ENCODE measurements around the gene DERA.
"Not testable (repeated sequence)": the region's sequence is repeated elsewhere in the genome, so short reads cannot be mapped to it uniquely, and the experiment has no call there.

Gene DERA

DNA sequence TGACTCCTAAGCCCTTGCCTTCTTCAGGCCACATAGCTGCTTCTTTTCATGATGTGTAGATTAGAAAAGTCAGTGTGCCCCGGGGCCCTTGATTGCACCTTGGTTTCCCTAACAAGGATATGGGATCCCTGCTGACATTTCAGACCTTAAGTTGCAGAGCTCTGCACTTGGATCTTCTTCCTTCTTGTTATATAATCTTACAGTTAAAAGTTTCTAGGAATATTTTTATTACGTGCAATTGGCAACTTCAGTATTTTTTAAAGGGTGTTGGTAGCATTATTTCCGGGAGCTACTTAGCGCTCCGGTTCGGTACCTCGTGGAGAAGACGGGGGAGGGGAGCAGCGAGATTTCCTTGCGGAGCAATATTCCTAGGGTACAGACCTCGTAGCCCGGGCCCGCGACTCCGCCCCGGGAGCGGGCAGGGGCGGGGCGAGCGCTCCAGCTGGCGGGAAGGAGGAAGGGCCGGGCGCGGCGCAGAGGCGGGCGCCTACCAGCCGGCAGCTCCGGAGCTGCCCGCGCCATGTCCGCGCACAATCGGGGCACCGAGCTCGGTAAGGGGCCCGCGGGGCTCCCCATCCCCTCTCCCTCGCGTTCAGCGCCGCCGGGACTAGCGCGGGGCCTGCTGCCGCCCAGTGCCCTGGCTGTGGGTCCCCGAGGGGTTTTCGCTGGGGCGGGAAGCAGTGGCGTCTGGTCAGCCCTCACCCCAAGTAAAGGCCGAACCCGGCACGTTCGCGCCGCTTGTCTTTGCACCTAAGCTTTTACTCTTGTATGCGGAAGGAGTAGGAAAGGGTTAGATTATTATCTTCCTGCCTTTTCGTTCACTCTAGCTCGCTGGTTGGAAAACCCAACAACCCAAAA is at the start of gene DERA:
DERA (plus strand) TSS at position 469 of the 858 bp plus-strand sequence; CDS start at position 521, 52 bp downstream.
- Histone ChIP-seq H3K9me3 (ENCODE audit: control insufficient read depth in 1 of 2, low read length in 2 of 2) (no peaks in the 10 kb centered on the region), H3K4me1 (ENCODE audit: control insufficient read depth in 1 of 2, insufficient read depth in 2 of 2, low read length in 2 of 2) (peaks cover 3 to 14% of the 10 kb centered on the region in 2 donors), H3K36me3 (ENCODE audit: control insufficient read depth in 1 of 2, insufficient read depth in 2 of 2, low read length in 2 of 2) (peaks cover 0 to 3% of the 10 kb centered on the region in 2 donors), H3K27me3 (ENCODE audit: control insufficient read depth in 1 of 2, insufficient read depth in 2 of 2, low read length in 2 of 2) (no peaks in the 10 kb centered on the region), H3K27ac (ENCODE audit: low read depth, low read length) (peak within 1 kb of the TSS; percentile 90), H3K9ac (ENCODE audit: low read depth in 1 of 2, low read length in 2 of 2) (peak within 1 kb of the TSS; percentile 68 to 90), H3K4me3 (ENCODE audit: low read depth in 1 of 2, low read length in 2 of 2) (peak within 1 kb of the TSS; percentile 75 to 89)

DNA sequence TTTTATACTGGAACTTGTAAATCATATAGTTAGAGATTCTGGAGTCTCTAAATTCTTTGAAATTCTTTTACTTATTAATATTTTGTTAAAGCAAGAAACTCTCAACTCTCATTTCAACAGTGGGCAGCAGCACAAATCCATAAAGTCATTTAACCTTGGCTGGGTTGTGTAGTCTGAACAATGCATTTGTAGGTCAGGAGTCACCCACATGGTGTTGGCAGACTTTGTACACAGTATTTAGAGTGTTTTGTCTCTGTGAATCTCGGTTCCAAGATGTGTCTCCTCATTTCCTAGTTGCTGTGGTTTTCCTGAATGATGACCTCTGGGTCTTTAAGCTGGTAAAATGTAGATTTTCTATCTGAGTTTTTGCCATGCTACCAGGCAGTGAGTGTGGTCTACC is 49.7 kb upstream of the DERA start:
- no peaks in the 10 kb centered on the region for H3K9me3 ChIP-seq (ENCODE audit: control insufficient read depth in 1 of 2, low read length in 2 of 2)
- peaks cover 0 to 4% of the 10 kb centered on the region in 2 donors for H3K4me1 ChIP-seq (ENCODE audit: control insufficient read depth in 1 of 2, insufficient read depth in 2 of 2, low read length in 2 of 2)
- H3K36me3 ChIP-seq (ENCODE audit: control insufficient read depth in 1 of 2, insufficient read depth in 2 of 2, low read length in 2 of 2): no peaks in the 10 kb centered on the region
- no peak overlapping the region for H3K27ac ChIP-seq (ENCODE audit: low read depth, low read length)
- H3K9ac ChIP-seq (ENCODE audit: low read depth in 1 of 2, low read length in 2 of 2): no peak overlapping the region
- no peak overlapping the region for H3K4me3 ChIP-seq (ENCODE audit: low read depth in 1 of 2, low read length in 2 of 2)
- H3K27me3 ChIP-seq (ENCODE audit: control insufficient read depth in 1 of 2, insufficient read depth in 2 of 2, low read length in 2 of 2): no peaks in the 10 kb centered on the region

DNA sequence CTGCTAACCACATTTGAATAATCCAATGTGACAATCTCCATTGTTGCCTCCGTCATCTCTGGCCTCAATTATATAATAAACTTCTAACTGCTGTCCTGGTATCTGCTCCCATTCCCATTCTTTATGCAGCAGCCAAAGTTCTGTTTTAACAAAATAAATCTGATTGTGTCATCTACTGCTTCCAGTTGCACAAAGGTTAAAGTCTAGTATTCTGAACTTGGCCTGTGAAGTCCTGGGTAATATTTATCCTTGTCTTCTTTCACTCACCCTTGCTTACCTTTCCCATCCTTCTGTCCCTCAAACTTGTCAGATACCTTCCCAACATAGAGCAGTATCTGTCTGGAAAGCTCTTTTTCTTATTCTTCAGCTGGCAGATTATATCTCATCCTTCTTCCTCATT is 48.3 kb upstream of the DERA start:
- H3K9me3 ChIP-seq (ENCODE audit: control insufficient read depth in 1 of 2, low read length in 2 of 2): no peaks in the 10 kb centered on the region
- H3K9ac ChIP-seq (ENCODE audit: low read depth in 1 of 2, low read length in 2 of 2): no peak overlapping the region

DNA sequence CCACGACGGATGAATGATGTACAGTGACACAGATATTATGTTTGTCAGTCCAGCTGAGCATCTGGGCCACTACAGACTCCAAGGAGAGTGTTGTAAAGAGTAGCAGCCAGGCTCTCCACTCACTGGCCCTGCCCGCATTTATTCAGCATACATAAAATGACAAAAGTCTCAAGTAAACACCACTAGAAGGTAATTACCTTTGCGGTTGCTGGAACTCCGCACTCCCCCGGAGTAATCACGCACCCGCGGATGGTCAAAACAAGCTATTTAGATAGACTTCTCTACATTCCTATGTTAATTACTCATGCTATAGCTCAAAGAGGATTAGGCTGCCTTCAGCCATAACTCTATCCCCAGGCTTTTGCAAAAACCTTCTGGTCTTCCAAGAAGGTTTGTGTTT is 47.8 kb upstream of the DERA start:
- Histone ChIP-seq H3K27me3 (ENCODE audit: control insufficient read depth in 1 of 2, insufficient read depth in 2 of 2, low read length in 2 of 2) (no peaks in the 10 kb centered on the region), H3K9me3 (ENCODE audit: control insufficient read depth in 1 of 2, low read length in 2 of 2) (no peaks in the 10 kb centered on the region), H3K36me3 (ENCODE audit: control insufficient read depth in 1 of 2, insufficient read depth in 2 of 2, low read length in 2 of 2) (no peaks in the 10 kb centered on the region), H3K4me3 (ENCODE audit: low read depth in 1 of 2, low read length in 2 of 2) (no peak overlapping the region), H3K27ac (ENCODE audit: low read depth, low read length) (no peak overlapping the region), H3K4me1 (ENCODE audit: control insufficient read depth in 1 of 2, insufficient read depth in 2 of 2, low read length in 2 of 2) (peaks cover 0 to 4% of the 10 kb centered on the region in 2 donors), H3K9ac (ENCODE audit: low read depth in 1 of 2, low read length in 2 of 2) (no peak overlapping the region)

More for the DNA sequence above, 48.3 kb upstream of the DERA start:
- no peak overlapping the region for H3K4me3 ChIP-seq (ENCODE audit: low read depth in 1 of 2, low read length in 2 of 2)
- H3K36me3 ChIP-seq (ENCODE audit: control insufficient read depth in 1 of 2, insufficient read depth in 2 of 2, low read length in 2 of 2): no peaks in the 10 kb centered on the region
- H3K27ac ChIP-seq (ENCODE audit: low read depth, low read length): no peak overlapping the region
- H3K27me3 ChIP-seq (ENCODE audit: control insufficient read depth in 1 of 2, insufficient read depth in 2 of 2, low read length in 2 of 2): no peaks in the 10 kb centered on the region
- peaks cover 0 to 4% of the 10 kb centered on the region in 2 donors for H3K4me1 ChIP-seq (ENCODE audit: control insufficient read depth in 1 of 2, insufficient read depth in 2 of 2, low read length in 2 of 2)

DNA sequence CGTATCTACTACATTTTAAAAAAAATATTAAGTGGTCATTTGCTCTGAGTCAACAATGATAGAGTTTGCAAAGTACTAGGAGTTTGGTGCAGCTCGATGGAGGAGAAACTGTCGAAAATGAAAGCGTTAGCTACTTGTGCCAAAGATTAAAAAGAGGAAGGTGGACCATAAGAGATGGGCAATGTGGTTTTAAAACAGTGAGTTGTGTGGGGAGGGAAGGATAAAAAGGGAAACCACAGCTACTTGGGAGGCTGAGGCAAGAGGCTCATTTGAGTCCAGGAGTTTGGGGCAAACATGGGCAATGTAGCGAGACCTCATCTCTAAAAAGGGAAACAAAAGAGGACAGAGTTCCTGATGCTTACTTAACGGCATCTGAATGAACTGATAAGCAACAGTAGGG is 47.1 kb upstream of the DERA start:
- Histone ChIP-seq H3K27ac (ENCODE audit: low read depth, low read length) (no peak overlapping the region), H3K9ac (ENCODE audit: low read depth in 1 of 2, low read length in 2 of 2) (no peak overlapping the region), H3K4me3 (ENCODE audit: low read depth in 1 of 2, low read length in 2 of 2) (no peak overlapping the region), H3K27me3 (ENCODE audit: control insufficient read depth in 1 of 2, insufficient read depth in 2 of 2, low read length in 2 of 2) (no peaks in the 10 kb centered on the region), H3K36me3 (ENCODE audit: control insufficient read depth in 1 of 2, insufficient read depth in 2 of 2, low read length in 2 of 2) (no peaks in the 10 kb centered on the region), H3K9me3 (ENCODE audit: control insufficient read depth in 1 of 2, low read length in 2 of 2) (no peaks in the 10 kb centered on the region), H3K4me1 (ENCODE audit: control insufficient read depth in 1 of 2, insufficient read depth in 2 of 2, low read length in 2 of 2) (peaks cover 0 to 4% of the 10 kb centered on the region in 2 donors)

DNA sequence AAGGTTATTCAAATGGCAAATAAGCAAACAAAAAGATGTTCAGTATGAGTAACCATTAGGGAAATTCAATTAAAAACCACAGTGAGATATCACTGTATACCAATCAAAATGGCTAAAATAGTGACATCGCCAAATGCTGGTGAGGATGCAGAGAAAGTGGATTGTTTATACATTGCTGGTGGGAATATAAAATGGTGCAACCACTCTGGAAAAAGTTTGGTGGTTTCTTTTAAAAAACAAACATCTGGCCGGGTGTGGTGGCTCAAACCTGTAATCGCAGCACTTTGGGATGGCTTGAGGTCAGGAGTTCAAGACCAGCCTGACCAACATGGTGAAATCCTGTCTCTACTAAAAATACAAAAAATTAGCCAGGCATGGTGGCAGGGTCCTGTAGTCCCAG is 42.9 kb upstream of the DERA start:
- H3K9ac ChIP-seq (ENCODE audit: low read depth in 1 of 2, low read length in 2 of 2): no peak overlapping the region
- H3K27me3 ChIP-seq (ENCODE audit: control insufficient read depth in 1 of 2, insufficient read depth in 2 of 2, low read length in 2 of 2): no peaks in the 10 kb centered on the region
- H3K9me3 ChIP-seq (ENCODE audit: control insufficient read depth in 1 of 2, low read length in 2 of 2): no peaks in the 10 kb centered on the region
- no peaks in the 10 kb centered on the region for H3K4me1 ChIP-seq (ENCODE audit: control insufficient read depth in 1 of 2, insufficient read depth in 2 of 2, low read length in 2 of 2)
- H3K27ac ChIP-seq (ENCODE audit: low read depth, low read length): no peak overlapping the region
- H3K36me3 ChIP-seq (ENCODE audit: control insufficient read depth in 1 of 2, insufficient read depth in 2 of 2, low read length in 2 of 2): no peaks in the 10 kb centered on the region
- no peak overlapping the region for H3K4me3 ChIP-seq (ENCODE audit: low read depth in 1 of 2, low read length in 2 of 2)

DNA sequence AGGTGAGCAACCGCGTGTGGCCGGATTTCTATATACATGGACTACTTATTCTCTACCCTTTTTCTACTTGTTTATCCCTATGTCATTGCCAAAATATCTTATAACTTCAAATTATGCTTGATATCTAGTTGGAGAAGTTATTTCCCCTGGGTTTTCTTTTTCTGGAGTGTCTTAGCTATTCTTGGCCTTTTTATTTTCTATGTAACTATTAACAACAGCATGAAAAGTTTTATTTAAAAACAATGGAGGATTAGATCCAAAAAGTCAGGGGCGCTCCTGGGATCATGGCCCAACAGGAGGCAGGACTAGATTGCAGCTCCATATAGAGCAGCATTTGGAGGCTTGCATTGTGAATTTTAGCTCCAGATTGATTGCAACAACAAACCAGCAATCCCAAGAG is 37.6 kb upstream of the DERA start:
- H3K9me3 ChIP-seq (ENCODE audit: control insufficient read depth in 1 of 2, low read length in 2 of 2): no peaks in the 10 kb centered on the region
- H3K27me3 ChIP-seq (ENCODE audit: control insufficient read depth in 1 of 2, insufficient read depth in 2 of 2, low read length in 2 of 2): no peaks in the 10 kb centered on the region
- H3K36me3 ChIP-seq (ENCODE audit: control insufficient read depth in 1 of 2, insufficient read depth in 2 of 2, low read length in 2 of 2): no peaks in the 10 kb centered on the region
- no peaks in the 10 kb centered on the region for H3K4me1 ChIP-seq (ENCODE audit: control insufficient read depth in 1 of 2, insufficient read depth in 2 of 2, low read length in 2 of 2)
- no peak overlapping the region for H3K9ac ChIP-seq (ENCODE audit: low read depth in 1 of 2, low read length in 2 of 2)
- no peak overlapping the region for H3K27ac ChIP-seq (ENCODE audit: low read depth, low read length)
- no peak overlapping the region for H3K4me3 ChIP-seq (ENCODE audit: low read depth in 1 of 2, low read length in 2 of 2)

DNA sequence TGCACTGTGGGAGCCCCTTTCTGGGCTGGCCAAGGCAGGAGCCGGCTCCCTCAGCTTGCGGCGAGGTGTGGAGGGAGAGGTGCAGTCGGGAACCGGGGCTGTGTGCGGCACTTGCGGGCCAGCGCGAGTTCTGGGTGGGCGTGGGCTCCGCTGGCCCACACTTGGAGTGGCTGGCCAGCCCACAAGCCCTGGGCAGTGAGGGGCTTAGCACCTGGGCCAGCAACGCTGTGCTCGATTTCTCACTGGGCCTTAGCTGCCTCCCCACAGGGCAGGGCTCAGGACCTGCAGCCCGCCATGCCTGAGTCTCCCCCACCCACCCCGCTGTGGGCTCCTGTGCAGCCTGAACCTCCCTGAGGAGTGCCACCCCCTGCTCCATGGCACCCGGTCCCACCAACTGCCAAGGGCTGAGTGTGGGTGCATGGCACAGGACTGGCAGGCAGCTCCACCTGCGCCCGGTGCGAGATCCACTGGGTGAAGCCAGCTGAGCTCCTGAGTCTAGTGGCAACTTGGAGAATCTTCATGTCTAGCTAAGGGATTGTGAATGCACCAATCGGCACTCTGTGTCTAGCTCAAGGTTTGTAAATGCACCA is 36.5 kb upstream of the DERA start:
- H3K9ac ChIP-seq (ENCODE audit: low read depth in 1 of 2, low read length in 2 of 2); H3K36me3 ChIP-seq (ENCODE audit: control insufficient read depth in 1 of 2, insufficient read depth in 2 of 2, low read length in 2 of 2); H3K27ac ChIP-seq (ENCODE audit: low read depth, low read length); H3K4me1 ChIP-seq (ENCODE audit: control insufficient read depth in 1 of 2, insufficient read depth in 2 of 2, low read length in 2 of 2); H3K9me3 ChIP-seq (ENCODE audit: control insufficient read depth in 1 of 2, low read length in 2 of 2); H3K27me3 ChIP-seq (ENCODE audit: control insufficient read depth in 1 of 2, insufficient read depth in 2 of 2, low read length in 2 of 2); H3K4me3 ChIP-seq (ENCODE audit: low read depth in 1 of 2, low read length in 2 of 2): not testable (repeated sequence)

DNA sequence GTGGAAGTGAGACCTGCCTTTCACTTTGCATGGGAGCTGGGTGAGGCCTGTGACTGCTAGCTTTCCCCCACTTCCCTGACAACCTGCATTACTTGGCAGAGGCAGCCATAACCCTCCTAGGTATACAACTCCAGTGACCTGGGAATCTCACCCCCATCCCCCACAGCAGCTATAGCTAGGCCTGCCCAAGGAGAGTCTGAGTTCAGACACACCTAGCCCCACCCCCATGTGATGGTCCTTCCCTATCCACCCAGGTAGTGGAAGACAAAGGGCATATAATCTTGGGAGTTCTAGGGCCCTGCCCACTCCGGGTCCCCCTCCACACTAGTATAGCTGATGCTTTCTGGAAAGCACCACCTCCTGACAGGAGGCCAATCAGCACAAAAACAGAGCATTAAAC is 35.3 kb upstream of the DERA start:
- no peaks in the 10 kb centered on the region for H3K27me3 ChIP-seq (ENCODE audit: control insufficient read depth in 1 of 2, insufficient read depth in 2 of 2, low read length in 2 of 2)
- no peak overlapping the region for H3K4me3 ChIP-seq (ENCODE audit: low read depth in 1 of 2, low read length in 2 of 2)
- H3K36me3 ChIP-seq (ENCODE audit: control insufficient read depth in 1 of 2, insufficient read depth in 2 of 2, low read length in 2 of 2): no peaks in the 10 kb centered on the region
- no peak overlapping the region for H3K27ac ChIP-seq (ENCODE audit: low read depth, low read length)
- H3K9me3 ChIP-seq (ENCODE audit: control insufficient read depth in 1 of 2, low read length in 2 of 2): no peaks in the 10 kb centered on the region
- no peaks in the 10 kb centered on the region for H3K4me1 ChIP-seq (ENCODE audit: control insufficient read depth in 1 of 2, insufficient read depth in 2 of 2, low read length in 2 of 2)
- H3K9ac ChIP-seq (ENCODE audit: low read depth in 1 of 2, low read length in 2 of 2): no peak overlapping the region

DNA sequence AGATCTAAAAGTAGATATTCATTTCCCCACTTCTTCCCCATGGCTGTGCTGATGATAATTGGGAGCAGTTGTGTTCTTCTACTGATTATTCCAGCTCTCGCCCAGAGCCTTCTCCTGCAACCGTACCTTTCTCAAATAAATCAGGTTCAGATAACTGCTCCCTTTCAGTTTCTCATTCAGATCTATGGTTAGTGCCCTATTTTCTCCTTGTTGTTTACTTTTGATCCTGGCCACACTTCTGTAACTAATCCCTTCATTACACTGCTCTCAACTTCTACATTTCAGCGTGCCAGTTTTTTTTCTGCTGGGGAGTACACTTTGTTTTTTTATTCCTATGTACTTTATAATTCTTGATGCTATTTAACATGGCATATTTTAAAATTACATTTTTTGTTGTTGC is 31.7 kb upstream of the DERA start:
- no peak overlapping the region for H3K27ac ChIP-seq (ENCODE audit: low read depth, low read length)
- no peak overlapping the region for H3K9ac ChIP-seq (ENCODE audit: low read depth in 1 of 2, low read length in 2 of 2)

More for the DNA sequence above, 31.7 kb upstream of the DERA start:
- Histone ChIP-seq H3K9me3 (ENCODE audit: control insufficient read depth in 1 of 2, low read length in 2 of 2) (no peaks in the 10 kb centered on the region), H3K4me1 (ENCODE audit: control insufficient read depth in 1 of 2, insufficient read depth in 2 of 2, low read length in 2 of 2) (peaks cover 13 to 20% of the 10 kb centered on the region in 2 donors), H3K4me3 (ENCODE audit: low read depth in 1 of 2, low read length in 2 of 2) (no peak overlapping the region), H3K27me3 (ENCODE audit: control insufficient read depth in 1 of 2, insufficient read depth in 2 of 2, low read length in 2 of 2) (no peaks in the 10 kb centered on the region), H3K36me3 (ENCODE audit: control insufficient read depth in 1 of 2, insufficient read depth in 2 of 2, low read length in 2 of 2) (no peaks in the 10 kb centered on the region)

Measured in duodenal mucosa (tissue), 2 donors.